ENCODE measurements around the gene CENPL.
"Not testable (repeated sequence)": the region's sequence is repeated elsewhere in the genome, so short reads cannot be mapped to it uniquely, and the experiment has no call there.

CENPL gene, protein sequence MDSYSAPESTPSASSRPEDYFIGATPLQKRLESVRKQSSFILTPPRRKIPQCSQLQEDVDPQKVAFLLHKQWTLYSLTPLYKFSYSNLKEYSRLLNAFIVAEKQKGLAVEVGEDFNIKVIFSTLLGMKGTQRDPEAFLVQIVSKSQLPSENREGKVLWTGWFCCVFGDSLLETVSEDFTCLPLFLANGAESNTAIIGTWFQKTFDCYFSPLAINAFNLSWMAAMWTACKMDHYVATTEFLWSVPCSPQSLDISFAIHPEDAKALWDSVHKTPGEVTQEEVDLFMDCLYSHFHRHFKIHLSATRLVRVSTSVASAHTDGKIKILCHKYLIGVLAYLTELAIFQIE

GRCh38 chr1:173824315-173825081 lies at the start of gene CENPL, which contains the start of gene DARS2:
TSS of gene CENPL (minus strand) at chr1:173824883. CDS start at chr1:173811299, 13,584 bp downstream.
TSS of gene DARS2 (plus strand) at chr1:173824673. CDS start at chr1:173825230, 557 bp downstream.
- peak; percentile 66 to 99 (median 92) for DNase-seq

DNA sequence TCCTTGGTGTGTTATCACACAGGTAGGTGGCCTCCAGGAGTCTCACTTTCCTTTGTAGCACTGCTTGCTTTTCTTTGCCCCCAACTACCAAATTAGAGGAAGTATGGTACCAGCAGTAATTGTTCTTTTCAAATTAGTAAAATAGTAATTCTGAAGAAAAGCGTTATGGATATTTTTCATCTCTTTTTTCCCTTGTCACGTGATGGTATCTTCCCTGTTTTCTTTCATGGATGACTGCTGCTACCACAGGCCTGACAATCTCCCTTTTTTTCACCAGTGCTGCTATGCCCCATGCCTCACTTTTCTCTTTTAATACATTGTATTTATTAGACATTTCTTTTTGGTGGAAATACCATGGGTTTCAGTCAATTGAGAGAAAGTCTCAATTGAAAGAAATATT lies 46.8 kb upstream of the CENPL start:
- DNase-seq: no peak

DNA sequence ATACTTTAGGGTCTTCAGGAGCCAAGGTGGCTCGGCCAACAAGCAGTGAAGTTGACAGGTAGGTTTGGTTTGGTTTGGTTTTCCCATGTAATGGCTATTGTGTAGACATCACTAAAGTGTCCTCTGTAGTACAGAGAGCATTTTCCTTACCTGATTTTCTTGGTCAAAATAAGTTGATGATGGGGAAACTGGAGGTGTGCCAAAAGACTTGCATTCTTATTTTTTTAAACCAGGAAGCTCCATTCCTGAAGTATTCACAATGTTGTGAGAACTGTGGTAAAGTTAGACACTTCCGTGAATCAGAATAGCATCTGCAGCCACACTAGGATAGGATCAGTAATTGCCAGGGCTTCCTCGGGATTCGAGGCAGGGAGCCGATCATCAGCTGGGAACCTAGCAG lies 46.4 kb upstream of the CENPL start:
- no peak for DNase-seq

DNA sequence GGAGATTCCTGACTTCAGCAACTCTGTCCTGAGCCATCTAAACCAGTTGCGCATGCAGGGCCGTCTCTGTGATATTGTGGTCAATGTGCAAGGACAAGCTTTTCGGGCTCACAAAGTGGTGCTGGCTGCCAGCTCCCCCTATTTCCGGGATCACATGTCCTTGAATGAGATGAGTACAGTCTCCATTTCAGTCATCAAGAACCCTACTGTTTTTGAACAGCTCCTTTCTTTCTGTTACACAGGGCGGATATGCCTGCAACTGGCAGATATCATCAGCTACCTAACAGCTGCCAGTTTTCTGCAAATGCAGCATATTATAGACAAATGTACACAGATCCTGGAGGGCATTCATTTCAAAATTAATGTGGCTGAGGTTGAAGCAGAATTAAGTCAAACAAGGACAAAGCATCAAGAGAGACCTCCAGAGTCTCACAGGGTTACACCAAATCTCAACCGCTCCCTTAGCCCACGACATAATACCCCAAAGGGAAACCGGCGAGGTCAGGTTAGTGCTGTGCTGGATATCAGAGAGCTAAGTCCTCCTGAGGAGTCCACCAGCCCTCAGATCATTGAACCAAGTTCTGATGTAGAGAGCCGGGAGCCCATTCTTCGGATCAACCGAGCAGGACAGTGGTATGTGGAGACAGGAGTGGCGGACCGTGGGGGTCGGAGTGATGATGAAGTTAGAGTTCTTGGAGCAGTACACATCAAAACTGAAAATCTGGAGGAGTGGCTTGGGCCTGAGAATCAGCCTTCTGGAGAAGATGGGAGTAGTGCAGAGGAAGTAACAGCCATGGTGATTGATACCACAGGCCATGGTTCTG lies 45.8 kb upstream of the CENPL start:
- DNase-seq: peak in 32 of 56 donors; percentile 0 to 62 (median 26)

GRCh38 chr1:173869021-173869359 lies 44.3 kb upstream of the CENPL start:
- no peak for DNase-seq

GRCh38 chr1:173868266-173869020 lies 43.8 kb upstream of the CENPL start, which contains the start of gene ZBTB37:
TSS of gene ZBTB37 (plus strand) at chr1:173868380. CDS start at chr1:173870226, 1,846 bp downstream.
- DNase-seq: peak in 34 of 56 donors; percentile 49 to 94 (median 76)

DNA sequence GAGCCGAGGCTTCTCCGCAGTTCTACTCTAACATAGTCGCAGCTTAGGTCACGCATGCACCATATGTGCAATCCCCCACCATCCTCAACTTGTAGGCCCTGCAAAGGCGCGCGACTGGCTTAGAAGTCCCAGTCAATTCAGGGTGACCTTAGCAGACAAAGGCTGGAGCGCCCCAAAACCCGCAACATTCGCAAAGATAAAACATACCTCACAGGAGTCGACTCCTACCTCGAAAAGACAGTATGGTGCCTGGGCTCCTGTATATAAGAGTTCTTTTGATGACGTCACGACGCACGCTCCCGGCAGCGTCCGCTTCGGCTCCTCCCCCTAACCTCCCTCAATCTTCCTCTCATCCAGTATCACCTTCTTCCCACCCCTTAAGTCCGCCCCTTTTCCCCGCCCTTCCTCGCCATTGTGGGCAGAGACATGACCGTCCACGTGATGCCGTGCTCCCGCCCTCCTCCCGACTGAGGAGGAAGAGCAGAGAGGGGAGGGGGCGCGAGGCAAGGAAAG lies 43.1 kb upstream of the CENPL start, which contains the start of gene GAS5:
Gene GAS5 (minus strand): TSS at position 237 of the 513 bp plus-strand sequence.
- peak; percentile 76 to 99 (median 98) for DNase-seq

DNA sequence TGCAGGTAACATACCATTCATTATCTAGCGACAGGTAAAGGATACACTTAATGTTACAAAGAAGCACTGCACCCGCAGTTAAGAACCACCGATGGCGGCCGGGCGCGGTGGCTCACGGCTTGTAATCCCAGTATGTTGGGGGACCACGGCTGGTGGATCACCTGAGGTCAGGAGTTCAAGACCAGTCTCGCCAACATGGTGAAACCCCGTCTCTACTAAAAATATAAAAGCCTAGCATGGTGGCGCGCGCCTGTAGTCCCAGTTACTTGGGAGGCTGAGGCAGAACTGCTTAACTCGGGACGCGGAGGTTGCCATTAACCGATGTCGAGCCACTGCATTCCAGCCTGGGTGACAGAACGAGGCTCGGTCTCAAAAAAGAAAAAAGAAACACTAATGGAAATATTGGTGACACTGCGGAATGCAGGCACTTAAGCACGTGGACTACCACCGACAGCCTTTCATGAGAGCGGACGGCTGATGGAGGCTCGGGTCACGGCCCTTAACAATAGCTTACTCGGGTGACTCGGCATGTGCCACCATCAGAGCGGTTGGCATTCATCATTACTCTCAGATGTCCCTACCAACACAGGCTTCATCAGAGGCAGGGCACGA lies 42.6 kb upstream of the CENPL start:
- peak in 12 of 56 donors; percentile 24 to 63 (median 54) for DNase-seq

- no peak for DNase-seq
Observed at GRCh38 chr1:173866413-173867115, 41.9 kb upstream of the CENPL start.

DNA sequence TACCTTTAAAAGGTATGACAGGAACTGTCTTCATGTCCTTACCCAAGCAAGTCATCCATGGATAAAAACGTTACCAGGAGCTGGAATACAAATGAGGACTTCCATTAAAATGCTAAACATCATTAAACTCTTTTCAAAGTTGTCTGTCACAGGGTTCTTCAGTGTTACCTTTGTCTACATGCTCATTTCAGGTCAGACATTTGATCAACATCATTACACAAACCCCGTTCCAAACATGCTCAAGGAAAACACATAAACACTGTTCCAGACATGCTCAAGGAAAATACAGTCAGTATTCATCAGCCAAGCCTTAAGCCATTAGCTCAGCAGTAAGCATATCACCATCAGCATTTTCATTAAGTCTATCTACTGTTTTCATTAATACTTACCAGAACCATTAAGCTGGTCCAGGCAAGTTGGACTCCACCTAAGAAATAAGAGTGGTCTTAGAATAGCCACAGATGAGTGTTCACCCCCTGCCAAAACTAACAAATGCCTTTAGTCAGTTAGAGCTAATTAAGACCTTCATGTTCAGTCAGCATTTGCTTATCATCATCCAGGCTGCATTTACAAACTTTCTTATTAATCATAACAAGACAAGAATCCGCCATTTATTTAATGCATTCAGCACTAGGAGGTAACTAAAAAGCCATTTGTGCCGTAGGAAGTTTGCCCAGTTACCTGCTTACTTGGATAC lies 40.9 kb upstream of the CENPL start:
- DNase-seq: no peak

DNA sequence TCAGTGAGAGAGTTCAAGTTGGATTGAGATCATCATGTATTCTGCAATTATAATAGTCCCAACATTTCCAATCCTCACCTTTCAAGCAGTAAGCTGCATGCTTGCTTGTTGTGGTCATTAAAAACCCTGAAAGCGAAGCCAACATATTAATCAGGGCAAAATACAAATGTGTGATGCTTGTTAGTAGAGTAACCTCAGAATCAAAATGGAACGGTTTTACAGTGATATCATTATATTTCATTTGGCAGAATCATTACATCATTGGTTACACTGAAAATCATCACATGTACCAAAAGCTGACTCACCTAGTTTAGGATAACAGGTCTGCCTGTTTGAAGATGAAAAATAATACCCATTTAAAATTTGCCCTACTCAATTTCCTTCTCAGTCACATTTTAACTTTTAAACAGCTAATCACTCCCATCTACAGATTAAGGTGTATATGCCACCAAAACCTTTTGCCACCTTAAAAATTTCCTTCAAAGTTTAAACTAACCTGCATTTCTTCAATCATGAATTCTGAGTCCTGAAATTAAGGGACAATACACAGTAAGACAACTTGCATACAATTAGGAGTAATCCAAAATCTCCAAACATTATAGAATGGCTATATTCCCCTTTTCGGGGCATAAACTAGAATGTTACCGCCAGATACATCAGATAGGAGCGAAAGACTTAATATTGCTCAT lies 39.6 kb upstream of the CENPL start:
- DNase-seq: no peak

GRCh38 chr1:173863224-173864161 lies 38.8 kb upstream of the CENPL start:
- no peak for DNase-seq

GRCh38 chr1:173862769-173863223 lies 38.1 kb upstream of the CENPL start:
- DNase-seq: no peak

- not testable (repeated sequence) for DNase-seq
Observed at GRCh38 chr1:173862146-173862768, 37.6 kb upstream of the CENPL start.

DNA sequence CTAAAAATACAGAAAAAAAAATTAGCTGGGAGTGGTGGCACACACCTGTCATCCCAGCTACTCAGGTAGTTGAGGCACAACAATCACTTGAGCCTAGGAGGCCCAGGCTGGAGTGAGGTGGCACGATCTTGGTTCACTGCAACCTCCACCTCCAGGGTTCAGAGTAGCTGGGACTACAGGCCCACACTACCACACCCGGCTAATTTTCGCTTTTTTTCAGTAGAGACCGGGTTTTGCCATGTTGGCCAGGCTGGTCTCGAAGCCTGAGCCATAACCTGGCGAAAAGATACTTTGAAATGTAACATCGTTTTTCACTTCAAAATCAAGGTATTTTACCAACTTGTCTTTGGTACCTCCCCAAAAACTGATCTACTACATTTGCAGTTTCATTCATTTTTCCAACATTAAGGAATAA lies 37.1 kb upstream of the CENPL start:
- no peak for DNase-seq

DNA sequence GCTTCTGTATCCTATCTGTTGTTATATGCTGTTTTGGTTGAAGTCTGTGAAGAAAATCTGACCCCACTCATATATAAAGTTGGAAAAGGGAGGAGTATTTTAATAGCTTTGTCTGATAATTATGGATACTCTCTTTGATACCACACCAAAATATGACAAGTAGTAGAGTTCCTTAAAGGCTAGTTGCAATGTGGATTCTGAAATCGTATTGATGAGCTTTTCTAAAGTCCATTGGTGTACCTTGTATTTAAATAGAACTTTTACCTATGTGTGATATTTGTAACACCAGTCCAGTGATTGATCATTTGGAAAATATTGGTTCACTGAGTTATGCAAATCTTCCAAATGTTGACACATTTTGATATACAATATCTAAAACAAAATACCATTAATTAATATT lies 35.4 kb upstream of the CENPL start:
- no peak for DNase-seq
